HG02642 (cell line): ENCODE data around the gene LY6G6D.

Experiments used
- ATAC-seq: cut with Tn5 transposase; IDR thresholded peaks from one replicate; pipeline ENCODE4 v1.9.1; 2021; ENCODE audit warnings: mild to moderate bottlenecking; ENCODE audit not compliant: unreplicated experiment, poor library complexity

The LY6G6D gene

DNA sequence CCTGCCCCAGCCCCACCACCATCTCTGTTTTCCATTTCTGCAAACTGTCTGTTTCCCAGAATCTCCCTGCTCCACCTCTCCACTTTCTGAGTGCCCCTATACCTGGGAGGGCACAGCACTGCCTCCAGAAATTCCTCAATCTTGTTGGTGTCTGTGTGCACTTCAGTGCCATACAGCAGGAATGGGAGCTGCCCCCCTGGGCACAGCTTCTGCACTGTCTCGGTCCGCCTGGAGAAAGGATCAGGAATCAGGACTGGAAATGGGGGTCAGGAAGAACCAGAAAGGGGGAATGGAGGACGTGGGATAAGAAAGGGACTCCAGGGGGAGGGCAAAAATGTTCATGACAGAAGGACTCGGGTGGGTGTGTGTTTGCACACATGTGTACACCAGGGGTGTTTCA, 18.6 kb downstream of the LY6G6D start:
- ATAC-seq = no peak

DNA sequence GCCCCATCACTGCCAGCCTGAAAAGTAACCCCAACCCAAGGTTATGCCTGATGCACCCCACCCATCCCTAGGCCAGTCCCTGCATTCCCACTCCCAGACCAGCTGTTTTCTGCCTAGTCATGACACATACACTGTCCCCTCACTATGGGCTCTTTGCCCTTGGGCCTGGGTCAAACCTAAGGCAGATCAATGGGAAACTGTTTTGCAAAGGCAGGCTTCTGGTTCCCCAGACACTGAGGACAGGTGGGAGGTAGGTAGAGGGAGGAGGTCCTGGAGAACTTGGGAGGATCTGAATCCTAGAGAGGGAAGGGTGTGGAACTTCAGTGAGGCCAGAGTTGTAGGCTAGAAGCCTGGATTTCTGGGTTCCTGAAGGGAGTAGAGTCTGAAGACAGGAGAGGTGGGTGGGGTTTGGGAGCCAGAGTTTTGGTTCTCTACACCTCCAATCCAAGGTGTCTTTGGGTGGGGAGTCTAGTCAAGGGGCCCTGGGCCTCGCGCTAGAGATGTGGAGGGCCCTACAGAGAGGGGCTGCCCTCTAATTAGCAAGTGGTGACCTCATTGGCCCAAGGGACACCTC, 19.2 kb downstream of the LY6G6D start:
- ATAC-seq = no peak

DNA sequence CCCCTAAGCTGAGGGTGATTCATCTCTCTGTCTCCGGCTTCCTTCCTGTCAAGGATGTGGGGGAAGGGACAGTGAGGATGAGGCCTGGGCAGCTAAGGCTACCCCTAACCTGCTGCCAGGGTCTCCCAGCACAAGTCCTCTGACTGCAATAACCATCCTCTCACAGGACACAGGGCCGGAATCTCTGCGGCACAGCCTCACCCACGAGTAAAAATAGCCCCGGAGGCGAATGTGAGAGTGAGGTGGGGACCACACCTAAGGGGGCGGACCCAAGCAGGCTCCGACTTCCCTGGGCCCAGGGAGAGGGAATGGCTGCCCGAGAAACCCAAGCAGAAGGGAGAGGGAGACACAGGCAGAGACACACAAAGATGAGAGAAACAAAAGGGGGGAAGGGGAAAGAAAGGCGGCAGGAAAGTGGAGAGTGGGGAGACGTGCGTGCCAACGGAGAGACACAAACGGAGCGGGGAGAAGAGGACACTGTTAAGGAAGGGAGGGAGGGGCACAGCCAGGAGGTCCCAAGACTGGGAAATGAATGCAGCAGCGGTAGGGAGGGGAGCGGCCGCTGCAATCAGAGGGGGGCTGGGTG, 19.8 kb downstream of the LY6G6D start:
- ATAC-seq = peak; percentile 26

DNA sequence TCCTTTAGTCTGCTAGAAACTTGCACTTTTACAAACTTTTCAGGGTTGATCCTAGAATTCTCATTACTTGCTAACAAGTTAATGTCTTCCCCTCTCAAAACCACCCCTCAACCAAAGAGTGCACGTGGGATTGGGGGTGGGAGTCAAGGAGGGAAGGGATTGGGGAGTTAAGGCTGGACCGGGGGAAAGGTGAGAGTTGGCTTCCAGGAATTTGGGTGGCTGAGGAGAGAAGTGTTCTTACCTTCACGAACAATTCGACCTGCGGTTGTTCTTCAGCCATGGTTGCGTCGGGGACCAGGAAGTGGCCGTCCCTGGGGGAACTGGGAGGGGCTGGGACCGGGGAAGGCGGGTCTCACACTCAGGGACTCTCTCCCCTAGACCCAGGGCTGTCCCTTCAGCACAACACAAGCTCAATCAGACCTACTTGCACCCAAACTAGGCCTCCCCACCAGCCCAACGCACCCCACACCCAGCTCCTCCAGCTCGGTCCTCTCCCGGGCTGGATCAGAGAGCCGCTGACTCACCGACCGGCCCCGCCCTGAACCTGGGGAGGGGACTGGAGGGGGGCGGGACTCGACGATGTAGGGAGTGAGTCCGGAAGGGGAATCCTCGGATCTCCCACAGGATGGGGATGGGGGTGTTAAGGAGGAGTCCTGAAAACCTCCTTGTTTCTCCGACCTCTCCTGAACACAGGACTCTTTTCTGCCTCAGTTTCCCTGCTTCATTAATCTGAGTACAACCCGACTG, 21.0 kb downstream of the LY6G6D start, which contains the start of gene CLIC1:
Gene CLIC1 (minus strand): TSS at position 510 of the 747 bp plus-strand sequence. CDS start 230 bp downstream, at position 280.
- ATAC-seq = peak; percentile 24

DNA sequence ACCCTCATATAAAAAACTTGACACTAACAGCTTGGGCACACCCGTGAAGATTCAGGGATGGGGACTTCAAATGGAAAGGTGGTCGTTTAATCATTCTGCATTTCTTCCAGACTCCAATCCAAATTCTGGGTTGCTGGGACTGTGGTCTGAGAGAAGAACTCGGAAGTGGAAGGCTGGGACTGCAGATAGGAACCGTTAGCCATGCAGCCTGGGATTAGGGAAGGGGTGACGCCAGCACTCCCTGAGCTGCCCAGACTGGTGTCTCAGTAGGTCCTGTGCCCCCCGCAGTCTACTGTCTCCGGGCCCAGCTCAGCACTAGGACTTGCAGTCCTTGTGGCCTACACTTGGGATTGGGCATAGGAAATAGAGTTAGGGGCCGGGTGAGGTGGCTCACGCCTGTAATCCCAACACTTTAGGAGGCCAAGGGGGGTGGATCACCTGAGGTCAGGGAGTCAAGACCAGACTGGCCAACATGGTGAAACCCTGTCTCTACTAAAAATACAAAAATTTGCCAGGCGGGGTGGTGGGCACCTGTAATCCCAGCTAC, 21.7 kb downstream of the LY6G6D start:
- no peak for ATAC-seq

DNA sequence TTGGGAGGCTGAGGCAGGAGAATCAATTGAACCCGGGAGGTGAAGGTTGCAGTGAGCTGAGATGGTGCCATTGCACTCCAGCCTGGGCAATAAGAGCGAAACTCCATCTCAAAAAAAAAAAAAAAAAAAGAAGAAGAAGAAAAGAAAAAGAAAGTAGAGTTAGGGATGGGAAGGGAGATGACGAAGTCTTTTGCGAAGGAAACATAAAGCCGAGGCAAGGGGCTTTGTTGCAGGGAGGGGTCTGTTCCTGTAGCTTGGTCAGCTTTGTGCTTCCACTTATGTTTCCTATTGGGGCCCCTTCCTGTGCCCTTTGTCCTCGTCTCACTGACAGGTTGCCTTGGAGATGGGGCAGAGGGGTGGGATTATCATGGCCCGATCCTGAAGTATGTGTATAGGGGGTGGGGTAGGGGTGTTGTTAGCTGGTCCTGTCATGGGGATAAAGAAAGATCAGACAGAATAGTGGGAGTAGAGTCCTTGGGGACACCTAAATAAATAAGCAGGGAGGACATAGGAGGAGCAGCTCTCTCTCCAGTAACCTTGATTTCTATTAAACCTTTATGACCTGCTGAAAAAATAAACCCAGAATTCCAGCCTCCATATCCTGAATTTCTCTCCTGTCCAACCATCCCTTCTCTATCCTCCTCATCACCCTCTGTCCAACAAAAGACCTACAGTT, 22.3 kb downstream of the LY6G6D start:
- ATAC-seq = no peak

DNA sequence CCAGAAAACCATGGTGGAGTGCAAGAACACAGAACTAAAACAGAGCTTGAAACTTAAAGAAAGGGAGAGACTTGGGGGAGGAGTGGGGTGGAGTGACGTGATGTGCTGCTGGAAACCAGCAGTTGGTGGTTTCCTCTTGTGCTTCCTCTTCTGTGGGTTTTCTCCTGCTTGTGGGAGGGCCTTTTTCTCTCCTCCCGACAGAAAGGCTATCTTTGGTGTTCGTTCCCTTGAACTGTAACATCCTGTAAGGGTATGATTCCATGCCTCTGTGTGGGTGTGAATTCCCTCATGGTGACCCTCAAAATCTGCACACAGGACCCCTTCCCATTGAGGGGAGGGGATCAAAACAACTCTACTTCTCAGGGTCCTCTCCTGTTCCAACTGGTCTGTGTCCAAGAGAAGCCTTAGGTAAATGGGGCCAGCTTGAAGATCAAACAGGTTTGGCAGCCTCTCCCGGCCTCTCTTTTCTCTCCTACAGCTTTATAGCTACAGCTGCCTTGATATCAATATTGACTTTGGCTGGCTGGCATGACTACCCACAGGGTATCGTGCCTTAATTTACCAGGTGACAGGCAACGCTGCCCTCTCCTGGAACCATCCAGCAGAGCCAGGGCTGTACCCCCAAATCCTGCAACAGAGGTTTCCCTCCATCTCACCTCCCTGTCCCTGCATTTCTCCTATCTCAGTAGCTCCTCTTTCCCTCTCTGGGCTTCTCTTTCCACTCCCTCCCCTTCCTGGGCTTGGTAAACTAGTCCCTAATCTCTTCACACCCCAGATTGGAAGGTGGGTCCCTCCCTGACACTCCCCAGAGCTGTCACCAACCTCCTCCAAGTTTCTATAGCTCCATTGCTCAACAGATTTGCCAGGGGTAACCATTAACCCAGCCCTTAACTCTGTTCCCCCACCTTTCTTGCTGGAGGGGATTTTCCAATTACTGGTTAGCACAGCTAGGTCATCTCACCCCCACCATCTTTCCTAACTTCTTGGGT, 23.1 kb downstream of the LY6G6D start:
- ATAC-seq = no peak

DNA sequence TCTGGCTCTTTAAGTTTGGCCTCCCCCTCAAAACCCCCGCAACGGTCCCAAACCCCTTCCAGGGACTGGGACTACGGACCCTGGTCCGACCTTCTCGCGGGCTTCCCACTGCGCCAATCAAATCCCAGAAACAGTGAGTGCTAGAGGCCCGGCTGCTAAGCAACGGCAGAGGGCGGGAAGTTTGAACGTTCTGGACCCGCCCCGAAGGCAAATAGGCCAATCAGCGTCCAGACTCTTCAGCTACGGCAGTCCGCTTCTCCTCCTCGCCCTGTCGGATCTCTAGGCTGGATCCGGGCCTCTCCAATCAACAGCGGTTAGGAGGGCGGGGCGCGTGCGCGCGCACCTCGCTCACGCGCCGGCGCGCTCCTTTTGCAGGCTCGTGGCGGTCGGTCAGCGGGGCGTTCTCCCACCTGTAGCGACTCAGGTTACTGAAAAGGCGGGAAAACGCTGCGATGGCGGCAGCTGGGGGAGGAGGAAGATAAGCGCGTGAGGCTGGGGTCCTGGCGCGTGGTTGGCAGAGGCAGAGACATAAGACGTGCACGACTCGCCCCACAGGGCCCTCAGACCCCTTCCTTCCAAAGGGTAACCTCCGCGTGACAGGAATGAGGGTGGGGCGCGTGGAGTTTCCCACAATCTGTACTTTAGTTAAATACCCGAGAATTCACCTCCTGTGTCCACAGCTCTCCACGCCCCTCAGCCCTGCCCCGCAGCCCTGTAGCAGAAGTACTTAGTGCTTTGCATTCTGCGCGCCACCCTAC, 24.7 kb downstream of the LY6G6D start, which contains the start of gene MSH5:
Gene MSH5 (plus strand): TSS at position 367 of the 758 bp plus-strand sequence. CDS start 462 bp downstream, outside the sequence.
- peak; percentile 81 for ATAC-seq

DNA sequence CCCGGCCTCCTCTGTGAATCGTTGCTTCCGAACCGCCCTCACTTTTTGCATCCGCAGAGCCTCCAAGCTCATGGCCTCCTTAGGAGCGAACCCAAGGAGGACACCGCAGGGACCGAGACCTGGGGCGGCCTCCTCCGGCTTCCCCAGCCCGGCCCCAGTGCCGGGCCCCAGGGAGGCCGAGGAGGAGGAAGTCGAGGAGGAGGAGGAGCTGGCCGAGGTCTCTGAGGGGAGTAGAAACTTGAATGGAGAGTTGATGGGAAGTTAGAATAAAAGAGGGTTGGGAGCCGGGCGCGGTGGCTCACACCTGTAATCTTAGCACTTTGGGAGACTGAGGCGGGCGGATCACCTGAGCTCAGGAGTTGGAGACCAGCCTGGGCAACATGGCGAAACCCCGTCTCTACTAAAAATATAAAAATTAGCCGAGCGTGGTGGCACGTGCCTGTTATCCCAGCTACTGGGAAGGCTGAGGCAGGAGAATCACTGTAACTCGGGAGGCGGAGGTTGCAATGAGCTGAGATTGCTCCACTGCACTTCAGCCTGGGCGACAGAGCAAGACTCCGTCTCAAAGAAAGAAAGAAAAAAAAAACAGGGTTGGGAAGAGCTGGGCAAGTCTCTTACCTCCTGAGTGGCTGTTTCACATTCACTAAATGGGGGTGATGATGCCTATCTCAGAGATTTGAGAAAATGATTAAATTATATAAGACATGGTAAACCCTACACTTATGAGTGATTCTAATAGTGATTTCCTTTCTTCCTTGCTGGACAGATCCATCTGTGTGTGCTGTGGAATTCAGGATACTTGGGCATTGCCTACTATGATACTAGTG, 25.5 kb downstream of the LY6G6D start:
- ATAC-seq = no peak

DNA sequence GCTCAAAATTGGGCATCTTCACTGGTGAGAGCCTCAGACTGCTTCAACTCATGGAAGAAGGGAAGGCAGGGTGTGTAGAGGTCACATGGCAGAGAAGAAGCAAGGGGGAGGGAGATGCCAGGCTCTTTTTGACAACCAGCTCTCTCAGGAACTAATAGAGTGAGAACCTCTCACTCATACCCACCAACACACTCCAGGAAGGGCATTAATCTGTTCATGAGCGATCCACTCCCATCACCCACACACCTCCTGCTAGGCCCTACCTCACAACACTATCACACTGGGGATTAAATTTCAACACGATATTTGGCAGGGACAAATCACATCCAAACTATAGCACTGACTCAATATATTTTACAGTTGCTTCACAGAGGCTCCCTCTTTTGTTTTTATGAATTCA, 26.7 kb downstream of the LY6G6D start:
- ATAC-seq = no peak

DNA sequence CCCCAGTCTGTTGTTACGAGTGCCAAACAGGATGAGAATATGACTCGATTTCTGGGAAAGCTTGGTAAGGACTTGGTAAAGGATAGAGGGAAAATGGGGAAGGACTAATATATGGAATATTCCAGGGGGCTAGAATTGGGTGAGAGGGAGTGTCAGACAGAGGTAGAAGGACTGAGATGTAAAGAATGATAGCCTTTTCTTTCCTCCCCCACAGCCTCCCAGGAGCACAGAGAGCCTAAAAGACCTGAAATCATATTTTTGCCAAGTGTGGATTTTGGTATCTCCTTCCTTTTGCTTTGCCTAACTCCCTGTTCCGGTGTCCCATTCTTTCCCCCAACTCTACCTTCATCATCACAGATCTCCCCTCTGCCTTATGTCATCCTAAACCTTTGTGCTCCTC, 27.7 kb downstream of the LY6G6D start:
- ATAC-seq = no peak

DNA sequence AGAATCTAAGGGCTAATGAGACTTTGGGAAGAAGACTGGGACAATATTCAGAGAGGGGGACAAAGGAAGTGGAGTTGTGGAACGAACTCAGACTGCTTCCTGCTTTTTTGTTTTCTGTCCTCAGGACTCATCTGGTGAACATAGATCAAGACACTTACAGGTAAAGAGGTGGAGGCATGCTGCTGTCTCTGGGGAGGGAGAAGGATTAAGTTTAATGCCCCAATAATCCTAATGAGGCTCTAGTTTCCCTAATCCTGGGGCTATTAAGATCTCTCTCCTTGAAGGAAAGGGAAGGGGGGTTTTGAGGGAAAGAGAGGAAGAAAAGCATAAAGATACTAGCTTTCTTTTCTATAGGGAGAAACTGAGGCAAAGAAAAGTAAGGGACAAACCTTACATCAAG, 29.3 kb downstream of the LY6G6D start:
- ATAC-seq = no peak

DNA sequence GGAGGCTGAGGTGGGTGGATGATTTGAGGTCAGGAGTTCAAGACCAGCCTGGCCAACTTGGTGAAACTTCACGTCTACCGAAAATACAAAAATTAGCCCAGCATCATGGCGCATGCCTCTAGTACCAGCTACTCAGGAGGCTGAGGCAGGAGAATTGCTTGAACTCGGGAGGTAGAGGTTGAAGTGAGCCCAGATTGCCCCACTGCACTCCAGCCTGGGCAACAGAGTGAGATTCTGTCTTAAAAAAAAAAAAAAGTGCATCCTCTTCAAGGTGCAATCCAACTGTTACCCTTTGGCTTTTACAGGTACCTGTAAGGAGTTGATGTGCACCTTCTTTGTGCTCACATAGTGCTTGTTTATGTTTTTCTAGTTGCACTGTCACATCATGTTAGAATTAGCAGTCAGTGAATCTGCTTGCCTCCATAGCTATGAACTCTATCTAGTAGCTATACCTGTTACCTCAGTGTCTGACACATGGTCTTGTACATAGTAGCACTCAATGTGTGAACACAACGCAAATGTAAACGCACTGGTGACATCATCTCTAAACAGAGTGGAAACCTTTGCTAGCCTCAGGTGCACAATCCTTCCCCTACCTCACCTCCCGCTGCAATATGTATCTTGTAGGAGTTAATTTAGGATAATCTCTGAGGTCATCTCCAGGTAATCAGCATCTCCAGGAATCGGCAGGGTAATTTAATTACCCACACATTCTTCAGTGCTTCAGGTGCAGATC, 34.3 kb downstream of the LY6G6D start:
- ATAC-seq = no peak

DNA sequence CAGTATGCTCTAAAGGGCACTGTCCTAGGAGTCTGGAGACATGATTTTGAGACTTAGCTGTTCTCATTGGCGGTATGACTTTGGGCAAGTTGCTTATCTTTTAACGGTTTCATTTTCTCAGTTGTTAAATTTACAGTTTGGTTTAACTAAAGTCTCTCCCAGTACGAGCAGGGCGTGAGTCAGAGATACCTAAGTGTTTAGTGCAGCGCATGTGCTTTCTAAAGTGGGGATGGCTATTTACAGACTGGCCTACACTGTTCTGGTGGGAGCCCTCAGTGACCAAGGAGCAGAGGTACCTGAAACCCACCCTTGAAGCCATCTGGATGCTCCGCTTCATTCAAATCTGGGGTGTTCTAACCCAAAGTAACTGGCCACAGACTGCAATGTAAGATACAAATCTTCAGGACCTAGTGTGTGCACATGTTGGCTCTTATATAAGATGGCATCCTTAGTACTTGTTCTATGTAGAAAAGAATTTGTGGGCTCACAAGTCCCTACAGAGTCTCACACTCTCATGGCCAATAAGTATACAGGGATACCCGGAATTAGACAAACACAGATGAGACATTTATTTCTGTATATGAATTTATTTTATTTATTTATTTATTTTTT, 35.4 kb downstream of the LY6G6D start:
- no peak for ATAC-seq

DNA sequence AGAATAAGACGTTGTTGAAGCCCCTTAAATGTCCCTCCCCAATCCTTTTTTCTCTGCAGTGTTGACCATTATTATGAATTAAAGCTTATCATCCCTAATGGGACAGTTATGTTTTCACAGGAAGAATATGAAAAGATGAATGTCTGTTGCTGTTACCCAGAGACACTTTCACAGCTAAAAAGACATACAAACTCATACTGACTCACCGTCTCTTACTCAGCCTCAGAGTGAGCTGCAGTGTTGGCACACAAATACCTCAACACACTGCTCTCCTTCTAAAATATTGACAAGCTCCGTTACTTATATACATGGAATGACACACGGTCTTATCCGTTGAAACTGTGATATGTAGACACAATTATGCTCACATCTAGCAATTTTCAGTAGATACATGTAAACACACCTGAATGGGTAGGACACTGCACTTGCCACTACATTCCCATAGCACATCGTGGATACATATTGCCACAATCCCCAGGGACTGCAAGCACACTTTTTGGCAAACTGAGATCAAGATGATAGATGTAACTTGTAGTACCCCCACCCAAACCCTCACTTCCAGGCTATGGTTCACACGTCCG, 37.7 kb downstream of the LY6G6D start:
- ATAC-seq = no peak

DNA sequence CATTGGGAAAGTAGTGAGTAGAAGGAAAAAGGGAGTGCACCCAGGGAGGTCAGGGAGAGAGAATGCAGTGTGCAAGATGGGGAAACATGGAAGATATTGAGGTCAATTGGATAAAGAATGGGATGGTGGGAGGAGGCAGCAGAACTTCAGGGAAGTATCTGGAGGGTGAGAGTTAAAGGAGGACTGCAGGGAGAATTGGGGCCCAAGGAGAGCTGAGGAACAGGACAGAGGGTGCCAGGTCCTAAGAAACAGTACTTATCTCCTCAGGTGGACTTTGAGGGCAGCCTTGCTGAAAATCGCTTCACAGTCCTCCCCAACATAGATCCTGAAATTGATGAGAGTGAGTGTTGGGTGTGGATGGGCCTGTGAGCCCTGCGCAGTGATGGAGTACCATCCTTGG, 43.1 kb downstream of the LY6G6D start:
- no peak for ATAC-seq

DNA sequence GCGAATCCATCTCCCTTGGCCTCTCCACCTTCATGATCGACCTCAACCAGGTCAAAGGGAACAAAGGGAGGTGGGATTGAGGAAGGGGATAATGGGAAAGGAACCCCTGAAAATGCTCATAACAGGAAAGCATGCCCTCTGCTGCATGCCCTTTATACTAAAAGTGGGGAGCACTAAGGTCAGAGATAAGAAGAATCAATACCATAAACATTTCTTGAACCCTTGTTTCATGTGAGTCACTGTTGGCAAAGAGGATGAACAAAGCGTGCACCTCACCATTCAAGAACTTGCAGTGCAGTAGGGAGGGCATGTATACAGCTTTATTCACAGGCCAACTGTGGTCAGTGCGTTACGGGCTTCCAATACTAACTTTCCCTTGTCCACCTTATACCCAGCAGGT, 45.6 kb downstream of the LY6G6D start:
- no peak for ATAC-seq
